Measurements from ENCODE around the gene HOXA4.

- TF ChIP-seq REST (IDR thresholded peaks at IDR 0.05; ENCODE audit: insufficient replicate concordance, low read depth) (no peak), CTCF (IDR thresholded peaks at IDR 0.05; ENCODE audit: insufficient read depth, low read length) (no peak), GABPA (IDR thresholded peaks at IDR 0.05; ENCODE audit: low read depth) (no peak)
Observed at GRCh38 chr7:27159266-27160144, 28.9 kb upstream of the HOXA4 start.

All from HL-60 (cell line).